HPDE6-E6E7 (cell line): ENCODE measurements around the gene TRAK1.

Experiments used
- DNase-seq: peaks from one replicate; pipeline ENCODE4 v3.0.0; 2011; ENCODE audit warnings: missing footprints; ENCODE audit errors: extremely low spot score

TRAK1 gene

DNA sequence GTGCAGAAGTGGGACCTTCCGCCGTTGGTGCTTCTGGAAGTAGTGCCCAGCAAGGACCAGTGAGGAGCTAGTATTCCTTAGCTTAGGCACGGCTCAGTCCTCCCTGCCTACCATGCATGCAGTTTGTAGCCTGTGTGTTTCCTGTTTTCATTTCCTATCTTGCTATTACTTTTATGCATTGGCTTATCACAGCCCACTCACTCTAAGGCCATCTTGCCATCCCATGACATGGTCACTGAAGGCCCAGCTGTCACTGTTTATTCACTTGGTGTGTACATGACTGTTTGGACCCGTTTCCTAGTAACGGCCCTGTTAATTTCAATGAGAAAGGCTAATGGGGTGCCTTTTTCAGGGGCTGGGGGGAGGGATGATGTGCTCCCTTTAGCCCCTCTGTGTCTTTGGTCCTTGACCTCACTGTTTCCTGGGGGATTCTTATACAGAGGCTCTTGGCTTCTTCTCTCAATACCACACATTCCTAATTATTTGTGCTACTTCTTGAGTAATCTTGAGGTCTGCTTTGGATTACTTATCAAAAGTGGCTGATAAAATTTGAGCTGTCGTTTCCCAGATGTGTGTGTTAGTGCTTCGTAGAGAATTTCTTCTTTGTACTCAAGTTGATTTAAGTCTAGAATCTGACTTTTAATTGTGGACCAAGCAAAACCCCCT lies 24.5 kb upstream of the TRAK1 start:
- DNase-seq = no peak

DNA sequence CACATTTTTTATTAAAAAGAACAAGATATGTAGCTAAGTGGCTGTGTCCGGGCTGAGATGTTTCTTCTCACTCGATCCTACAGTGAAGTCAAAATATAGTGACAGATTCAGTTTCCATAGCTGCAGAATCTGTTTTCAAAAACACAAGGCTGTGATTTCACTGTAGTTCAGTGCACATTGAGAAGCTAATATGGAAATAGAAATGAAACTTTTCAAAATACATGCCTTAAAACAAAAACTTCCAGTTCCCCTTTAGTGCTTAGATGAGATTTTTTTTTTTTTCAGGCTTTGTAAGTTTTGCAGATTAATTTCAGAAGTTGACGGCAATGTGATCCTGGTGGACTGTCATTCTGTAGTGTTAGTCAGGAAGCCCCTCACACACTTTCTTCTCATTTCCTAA lies 23.8 kb upstream of the TRAK1 start:
- no peak for DNase-seq

DNA sequence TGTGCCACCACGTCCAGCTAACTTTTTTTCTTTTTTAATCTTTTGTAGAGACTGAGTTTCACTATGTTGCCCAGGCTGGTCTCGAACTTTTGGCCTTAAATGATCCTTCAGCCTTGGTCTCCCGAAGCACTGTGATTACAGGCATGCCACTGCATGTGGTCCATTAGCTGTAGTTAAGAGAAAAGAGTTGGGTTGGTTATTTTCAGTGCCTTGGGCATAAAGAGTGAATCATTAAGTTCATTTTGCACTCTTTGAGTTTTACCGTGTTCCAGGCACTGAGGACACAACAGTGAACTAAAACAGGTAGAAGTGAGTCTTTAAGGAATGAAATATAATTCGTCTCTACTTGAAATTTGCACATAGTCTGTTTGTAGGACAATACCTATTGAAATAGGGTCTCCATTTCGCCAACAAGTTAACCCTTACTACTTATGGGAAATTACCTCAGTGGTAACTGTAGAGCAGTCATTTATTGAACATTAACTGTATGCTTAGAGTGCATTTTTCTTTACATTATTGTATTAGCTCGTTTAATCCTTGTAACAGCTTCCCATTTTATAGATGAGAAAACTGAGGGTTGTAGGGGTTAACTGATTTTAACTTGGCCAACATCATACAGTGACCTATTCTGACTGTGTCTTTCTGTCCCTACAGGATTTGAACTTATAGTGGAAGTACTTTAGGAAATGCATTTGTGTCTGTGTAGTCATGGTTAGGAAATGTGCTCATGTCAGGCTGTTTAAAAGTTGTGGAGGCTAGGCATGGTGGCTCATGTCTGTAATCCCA lies 22.7 kb upstream of the TRAK1 start:
- DNase-seq = no peak

DNA sequence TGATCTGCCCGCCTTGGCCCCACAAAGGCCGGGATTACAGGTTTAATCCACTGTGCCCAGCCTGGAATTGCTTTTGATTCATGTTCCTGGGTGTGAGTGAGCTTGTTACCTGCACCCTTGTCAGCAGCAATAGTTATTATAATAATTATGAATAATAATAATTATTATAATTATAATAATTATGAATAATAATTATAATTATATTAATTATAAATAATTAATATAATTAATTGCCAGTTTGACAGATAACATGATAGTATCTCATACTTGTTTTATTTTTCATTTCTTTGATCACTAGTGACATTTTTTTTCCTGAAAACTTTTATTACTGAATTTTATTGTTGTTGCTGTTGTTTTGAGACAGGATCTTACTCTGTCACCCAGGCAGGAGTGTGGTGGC lies 21.1 kb upstream of the TRAK1 start:
- no peak for DNase-seq

DNA sequence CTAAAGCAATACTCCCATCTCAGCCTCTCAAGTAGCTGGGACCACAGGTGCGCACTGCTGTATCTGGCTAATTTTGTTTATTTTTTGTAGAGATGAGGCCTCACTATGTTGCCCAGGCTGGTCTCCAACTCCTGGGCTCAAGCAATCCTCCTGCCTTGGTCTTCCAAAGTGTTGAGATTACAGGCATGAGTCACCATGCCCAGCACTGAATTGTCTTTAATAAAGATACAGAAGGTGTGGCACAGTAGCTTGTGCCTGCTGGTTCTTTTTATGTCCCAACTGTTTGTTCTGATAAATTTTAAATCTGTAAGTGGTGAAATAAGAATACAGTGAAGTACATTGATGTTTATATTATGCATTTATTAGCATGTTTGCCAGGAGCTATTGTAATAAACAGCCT lies 20.6 kb upstream of the TRAK1 start:
- DNase-seq = no peak

DNA sequence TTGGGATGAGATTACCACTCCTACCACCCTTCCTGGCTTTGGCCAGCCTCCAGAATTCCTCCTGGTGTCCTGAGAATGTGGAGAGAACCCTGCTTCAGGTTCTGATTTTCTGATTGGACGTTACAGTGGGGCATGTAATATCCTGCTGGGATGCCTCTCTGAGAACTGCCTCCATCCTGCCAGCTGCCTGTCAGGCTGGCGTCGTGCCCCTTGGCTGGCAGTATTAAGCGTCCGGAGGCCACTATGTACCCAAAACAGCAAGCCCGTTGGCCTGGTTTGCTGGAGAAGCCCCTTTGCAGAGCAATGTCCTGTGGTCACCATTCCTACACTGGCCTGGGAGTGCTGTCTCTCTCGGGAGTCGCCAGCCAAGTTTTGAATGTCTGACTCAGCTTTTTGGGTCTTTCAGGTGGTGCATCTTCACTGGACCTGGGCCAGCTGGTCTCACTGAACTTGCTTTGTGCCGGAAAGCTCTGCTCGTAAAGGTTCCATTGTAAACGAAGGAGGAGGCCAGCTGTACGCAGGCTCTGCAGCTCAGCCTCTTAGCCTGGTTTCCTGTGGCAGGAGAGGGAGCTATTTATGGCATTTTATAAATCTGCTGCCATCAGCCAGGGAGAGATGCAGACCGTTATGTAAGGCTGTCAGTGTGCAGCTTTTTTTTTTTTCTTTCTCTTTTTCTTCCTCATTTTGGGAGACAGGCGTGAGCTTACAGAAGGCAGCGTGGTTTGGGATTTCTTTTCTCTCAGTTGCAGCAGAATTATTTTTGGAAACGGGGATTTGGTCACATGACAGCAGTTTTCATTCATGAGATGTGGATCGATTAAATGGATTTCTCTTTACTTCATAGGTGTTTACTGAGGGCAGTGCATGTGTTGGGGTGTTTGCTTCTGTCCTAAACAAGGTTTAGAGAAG lies 19.0 kb upstream of the TRAK1 start:
- DNase-seq = no peak

DNA sequence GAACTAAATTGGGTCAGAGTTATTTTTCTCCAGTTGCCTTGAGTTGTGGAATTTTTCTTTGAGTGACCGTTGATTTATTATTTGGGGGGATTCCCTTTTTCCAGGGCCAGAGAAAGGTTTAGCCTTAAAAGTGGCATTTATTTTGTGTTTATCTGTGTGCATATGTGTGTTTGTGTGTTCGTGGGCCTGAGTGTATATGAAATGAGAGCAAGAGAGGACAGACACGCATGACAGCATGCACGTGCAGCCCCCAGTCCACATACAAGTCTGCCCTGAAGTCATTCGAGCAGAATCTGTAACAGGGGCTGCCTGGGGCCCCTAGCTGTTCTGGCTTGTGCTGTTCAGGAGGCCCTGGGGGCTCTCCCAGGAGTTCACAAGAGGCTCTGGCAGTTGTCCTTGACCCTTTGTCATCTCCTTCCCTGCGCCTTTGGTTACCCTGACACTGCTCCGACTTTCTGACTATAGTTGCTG lies 18.3 kb upstream of the TRAK1 start:
- no peak for DNase-seq

DNA sequence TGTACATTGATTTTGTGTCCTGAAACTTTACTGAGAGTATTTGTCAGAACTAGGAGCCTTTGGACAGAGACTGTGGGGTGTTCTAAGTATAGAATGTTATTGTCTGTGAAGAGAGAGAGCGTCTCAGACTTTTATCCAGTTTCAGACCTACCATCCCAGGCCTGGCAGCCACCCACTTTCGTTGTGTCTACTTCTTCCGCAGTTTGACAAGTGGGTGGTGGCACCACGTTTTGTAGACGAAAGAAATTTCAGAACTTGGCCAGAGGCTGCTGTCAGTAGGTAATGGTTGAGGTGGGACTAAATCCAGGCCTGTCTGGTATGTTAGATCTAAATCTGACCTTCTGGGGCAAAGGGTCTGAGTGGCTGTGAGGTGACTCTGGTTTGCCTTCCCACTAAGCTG lies 13.4 kb upstream of the TRAK1 start:
- DNase-seq = no peak

DNA sequence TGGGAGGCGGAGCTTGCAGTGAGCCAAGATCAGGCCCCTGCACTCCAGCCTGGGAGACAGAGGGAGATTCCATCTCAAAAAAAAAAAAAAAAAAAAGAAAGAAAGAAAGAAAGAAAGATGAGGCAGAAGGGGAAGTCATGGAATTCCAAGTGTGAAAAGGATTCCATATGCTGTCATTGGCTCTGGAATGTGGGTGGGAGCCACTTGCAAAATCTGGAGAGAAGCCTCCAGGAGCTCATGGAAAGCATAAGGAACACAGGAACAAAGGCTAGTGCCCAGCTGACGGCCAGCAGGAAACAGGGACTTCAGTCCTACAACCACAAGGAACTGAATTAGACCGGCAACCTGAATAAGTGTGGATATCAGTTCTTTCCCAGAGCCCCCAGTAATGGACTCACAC lies 12.5 kb upstream of the TRAK1 start:
- DNase-seq = no peak

DNA sequence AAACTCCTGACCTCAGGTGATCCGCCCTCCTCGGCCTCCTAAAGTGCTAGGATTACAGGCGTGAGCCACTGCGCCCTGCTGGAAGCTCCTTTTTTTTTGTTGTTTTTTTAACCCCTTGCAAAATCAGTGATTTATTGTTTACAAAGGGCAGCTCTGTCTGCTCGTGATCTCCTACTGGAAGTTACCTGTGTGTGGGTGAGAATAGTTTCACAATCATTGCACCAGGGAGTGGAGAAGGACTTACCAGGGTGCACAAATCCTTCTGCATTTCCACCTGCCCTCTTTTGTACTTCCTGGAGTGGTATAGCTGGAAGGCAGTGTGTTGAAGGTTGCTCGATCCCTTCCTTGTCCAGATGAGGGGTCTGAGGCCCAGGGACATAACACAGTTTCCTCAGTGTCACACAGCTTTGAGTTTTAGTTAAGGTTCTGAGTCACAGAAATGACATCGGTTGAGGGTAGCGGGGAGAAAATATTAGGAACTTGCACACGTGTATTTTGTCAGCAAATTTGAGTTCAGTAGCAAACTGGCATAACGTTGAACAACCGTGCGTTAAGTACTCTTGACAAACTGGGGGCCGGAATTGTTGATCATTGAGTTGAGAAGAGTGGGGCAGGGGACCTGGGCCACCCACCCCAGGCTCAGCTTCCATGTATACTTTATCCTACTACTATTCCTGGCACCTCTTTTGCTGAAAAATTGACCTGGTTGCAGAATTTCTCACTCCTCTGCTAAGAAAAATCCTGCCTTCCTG lies 11.3 kb upstream of the TRAK1 start:
- DNase-seq = peak; percentile 25

DNA sequence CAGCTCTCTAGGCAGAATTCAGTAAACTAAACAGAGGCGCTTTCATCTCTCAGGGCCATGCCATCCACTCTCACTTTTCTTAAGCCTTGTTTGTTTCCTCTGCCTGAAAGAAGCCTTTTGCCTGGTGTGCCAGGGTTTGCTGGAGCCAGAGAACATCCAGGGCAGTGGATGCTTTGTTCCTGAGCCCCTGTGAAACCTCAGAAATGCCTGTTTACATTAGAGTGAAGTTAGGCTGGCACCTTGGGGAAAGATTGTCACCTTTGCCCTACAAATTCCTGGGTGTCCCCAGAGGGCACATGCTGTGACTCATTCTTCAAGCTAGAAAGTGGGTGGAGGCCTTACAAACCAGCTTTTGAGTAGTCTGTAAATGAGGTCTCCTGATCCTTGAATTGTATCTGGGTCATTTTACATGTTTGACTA lies 10.7 kb upstream of the TRAK1 start:
- DNase-seq = no peak

DNA sequence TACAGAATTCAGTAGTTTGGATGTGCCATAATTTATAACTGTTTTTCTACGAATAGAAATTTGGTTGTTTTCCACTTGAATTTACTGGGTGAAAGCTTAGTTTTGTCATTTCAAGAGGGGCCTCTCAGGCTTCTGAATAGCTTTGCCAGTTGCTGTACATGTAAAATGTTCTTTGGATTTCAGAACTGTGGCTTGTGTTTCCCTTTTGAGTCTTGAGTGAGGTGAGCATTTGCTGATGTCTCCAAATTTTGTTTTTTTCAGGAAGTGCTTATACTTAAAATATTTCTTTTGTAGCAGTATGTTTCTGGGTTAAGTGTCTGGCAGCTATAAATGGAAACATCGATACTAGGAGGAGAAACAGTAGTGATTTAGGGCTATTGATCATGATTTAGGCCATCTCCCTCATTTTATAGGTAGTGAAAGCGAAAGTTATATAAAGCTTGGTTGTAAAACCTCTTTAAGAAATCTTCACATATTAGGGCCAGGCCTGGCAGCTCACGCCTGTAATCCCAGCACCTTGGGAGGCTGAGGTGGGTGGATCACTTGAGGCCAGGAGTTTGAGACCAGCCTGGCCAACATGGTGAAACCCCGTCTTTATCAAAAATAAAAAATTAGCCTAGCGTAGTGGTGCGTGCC lies 9.2 kb upstream of the TRAK1 start:
- no peak for DNase-seq

DNA sequence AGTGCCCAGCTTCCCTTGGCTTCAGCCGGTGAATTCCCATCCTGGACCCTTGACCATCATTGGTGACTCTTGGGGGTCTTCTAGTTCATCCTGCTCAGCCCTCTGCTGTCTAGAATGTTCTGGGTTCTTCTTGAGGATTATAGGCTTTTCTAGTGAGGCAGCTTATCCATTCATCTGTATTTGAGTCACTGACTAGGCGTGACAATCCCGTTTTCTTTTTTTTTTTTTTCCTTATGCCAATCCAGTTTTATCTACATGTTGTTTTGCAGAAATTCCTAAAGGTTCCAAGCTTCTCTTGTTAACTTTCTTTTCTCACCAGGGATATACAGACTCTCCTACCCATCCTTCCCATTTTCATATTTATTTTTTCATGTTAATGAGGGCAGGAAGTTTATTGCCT lies 6.6 kb upstream of the TRAK1 start:
- DNase-seq = no peak

DNA sequence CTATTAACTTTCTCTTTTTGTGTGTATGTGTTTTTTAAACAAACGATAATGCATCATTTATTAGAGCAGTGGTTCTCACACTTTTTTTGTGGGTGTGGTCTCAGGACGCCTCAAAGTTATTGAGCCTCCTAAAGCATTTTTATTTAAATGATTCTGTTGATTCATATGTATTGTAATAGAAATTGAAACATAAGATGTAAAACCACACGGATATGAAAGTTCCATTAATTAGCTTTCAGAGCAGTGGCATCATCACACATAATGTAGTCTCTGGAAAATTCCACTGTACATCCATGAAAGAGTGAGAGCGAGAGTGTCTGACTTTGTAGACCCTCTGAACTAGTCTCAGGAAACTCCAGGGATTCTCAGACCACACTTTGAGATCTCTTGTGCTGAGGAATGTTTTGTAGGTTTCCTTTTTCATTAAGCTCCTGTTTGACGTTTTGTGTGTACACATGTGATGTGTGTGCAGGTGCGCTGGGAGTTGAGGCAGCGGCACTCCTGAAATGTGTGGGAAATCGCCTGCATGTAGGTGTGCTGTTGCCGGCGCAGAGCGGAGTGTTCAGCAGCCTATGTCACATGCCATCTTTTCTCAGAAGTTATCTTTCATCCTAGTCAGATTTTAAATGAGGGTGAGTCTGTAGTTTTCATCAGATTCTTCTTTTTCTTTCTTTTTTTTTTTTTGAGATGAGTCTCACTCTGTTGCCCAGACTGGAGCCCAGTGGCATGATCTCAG lies 5.3 kb upstream of the TRAK1 start:
- no peak for DNase-seq

DNA sequence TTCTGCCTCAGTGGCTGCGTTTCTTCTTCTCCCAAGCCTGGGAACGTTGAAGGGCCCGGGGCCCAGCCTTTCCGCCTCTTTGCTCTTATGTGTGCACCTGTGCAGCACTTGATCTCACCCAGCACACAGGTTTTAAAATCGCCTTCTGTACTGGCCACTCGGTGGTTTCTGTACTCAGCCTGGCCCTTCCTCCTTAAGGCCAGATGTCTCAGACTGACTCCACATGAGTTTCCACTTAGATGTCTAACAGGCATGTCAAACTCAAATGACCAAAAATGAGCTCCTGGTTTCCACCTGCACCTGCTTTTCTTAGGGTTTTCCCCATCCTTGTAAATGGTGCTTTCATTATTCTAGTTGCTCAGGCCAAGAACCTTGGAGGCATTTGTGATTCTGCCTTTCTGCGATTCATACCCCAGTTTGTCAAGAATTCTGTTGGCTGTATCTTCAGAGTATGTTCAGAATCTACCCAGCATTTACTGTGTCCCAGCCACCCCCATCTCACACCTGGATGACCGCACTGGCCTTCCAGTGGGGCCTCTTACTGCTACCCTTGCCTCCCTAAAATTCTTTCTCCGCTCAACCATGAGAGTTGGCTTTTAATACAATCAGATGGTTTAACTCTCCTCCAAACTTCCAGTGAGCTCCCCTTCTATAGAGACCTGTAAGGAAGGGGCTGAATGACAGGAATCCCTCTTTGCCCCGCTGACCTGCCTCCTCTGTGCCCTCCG lies 2.2 kb upstream of the TRAK1 start:
- DNase-seq = no peak

DNA sequence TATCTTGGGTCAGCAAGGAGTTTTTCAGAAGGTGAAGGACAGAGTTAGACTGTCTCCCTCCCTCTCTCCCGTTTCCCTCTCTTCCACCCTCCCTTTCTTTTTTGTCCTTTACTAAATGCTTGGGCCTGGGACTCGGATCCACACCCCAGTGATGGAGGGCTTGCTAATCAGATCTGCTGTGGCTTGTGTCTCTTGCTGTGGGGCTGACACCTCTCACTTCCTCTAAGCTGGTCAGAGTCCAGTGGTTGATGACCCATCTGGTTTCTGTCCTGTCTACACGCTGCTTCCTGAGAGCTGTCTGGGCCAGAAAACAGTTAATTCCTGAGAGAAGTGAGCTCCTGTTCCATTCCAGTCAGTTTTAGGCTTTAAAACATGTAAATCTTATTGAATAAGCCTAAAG lies 849 bp downstream of the TRAK1 start:
- no peak for DNase-seq

DNA sequence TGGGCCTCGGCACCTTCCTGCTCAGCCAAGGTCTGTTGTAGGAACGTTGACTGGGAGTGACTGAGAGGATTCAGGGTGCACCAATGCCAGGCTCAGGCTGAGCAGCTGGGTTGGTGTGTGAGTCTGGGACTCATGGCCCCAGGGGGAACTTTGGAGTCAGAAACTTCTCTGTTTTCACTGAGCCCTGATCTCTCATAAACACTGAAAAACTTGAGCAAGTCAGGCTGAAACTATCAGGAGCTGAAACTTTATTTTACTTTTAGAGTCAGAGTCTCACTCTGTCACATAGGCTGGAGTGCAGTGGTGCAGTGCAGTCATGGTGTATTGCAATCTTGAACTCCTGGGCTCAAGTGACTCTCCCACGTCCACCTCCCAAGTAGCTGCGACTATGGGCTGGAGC lies 3.0 kb downstream of the TRAK1 start:
- DNase-seq = no peak

DNA sequence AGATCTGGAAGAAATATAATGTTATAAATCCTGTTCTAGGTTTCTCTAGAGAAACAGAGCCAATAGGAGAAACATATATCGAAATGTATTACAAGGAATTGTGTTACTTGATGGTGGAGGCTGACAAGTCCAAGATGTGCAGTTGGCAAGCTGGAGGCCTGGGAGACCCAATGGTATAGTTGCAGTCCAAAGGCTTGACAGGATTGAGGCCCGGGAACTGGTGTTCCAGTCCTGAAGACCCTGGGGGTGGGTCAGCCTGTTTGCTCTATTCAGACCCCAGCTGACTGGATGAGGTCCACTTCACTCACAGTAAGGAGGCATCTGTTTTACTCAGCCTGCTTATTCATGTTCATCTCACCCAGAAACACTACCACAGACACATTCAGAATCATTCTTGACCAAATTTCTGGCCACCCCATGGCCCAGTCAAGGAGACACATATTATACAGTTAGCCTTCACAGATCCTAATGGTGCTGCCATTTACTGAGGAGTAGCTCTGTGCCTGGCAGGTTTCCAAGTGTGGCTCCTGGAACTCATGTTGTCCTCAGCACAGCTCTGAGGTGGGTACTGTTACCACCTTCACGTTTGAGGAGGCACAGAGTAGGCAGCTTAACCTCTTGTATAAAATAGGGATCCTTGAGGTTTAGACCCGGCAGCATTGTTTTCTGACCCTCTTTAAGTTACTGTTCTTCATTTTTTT lies 3.7 kb downstream of the TRAK1 start:
- DNase-seq = no peak

DNA sequence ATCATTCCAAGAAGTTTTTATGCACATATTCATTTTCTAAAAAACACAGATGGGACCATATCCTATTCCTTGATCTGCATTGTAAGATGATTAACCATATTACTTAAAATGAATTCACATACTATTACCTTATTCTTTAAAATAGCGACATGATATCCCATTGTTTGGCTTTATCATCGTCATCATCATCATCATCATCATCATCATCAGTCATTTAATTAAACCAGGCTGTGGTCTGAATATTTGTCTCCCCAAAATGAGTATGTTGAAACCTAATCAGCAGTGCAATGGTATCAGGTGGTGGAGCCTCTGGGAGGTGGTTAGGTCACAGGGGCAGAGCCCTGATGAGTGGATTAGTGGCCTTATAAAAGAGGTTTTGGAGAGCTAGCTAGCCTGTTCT lies 4.4 kb downstream of the TRAK1 start:
- DNase-seq = no peak
